ENCODE data around the gene AKAP14.
"Not testable (repeated sequence)": the region's sequence is repeated elsewhere in the genome, so short reads cannot be mapped to it uniquely, and the experiment has no call there.

Gene AKAP14

DNA sequence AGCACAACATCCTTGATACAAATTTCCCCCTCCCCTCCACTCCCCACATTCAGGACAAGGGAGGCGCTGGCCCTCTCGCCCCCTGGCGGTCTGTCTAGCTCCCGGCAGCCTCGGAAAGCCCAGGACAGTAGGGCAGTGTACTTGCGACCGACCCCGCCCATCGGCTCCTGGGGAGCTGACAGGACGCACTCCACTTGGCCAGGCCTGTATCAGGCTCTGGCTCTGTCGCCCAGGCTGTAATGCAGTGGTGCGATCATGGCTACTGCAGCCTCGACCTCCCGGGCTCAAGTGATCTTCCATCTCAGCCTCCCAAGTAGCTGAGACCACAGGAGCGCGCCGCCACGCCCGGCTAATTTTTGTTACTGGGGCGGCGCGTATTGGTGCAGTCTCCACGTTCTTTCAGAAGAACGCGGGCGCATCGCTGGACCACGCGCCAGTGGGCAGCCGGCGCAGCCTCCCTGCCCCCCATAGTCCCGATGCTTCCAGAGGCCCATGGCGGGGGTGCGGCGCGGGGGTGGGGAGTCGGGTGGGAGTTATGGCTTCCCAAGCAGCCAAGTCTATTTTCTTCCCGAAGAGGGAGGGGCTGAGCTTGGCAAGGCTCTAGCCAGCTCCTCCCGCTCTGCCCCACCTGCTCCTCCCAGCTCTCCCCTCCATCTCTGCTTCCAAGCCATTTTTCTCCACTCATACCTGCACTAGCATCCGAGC is 7.8 kb upstream of the AKAP14 start:
- no peaks in the 10 kb centered on the region for H3K9me3 Mint-ChIP-seq
- peaks cover 2% of the 10 kb centered on the region for H3K36me3 Mint-ChIP-seq (ENCODE audit: insufficient read depth)
- peak in 1 of 2 donors; percentile 31 for DNase-seq (ENCODE audit: low spot score in 2 of 2)
- peak overlapping the region; percentile 58 for H3K4me3 Mint-ChIP-seq
- H3K4me1 Mint-ChIP-seq: peaks cover 6% of the 10 kb centered on the region
- H3K27ac Mint-ChIP-seq (ENCODE audit: low read depth): no peak overlapping the region
- ATAC-seq (replicated peaks; ENCODE audit: extremely low read depth, poor library complexity, severe bottlenecking): peak; percentile 52
- no peaks in the 10 kb centered on the region for H3K27me3 Mint-ChIP-seq

DNA sequence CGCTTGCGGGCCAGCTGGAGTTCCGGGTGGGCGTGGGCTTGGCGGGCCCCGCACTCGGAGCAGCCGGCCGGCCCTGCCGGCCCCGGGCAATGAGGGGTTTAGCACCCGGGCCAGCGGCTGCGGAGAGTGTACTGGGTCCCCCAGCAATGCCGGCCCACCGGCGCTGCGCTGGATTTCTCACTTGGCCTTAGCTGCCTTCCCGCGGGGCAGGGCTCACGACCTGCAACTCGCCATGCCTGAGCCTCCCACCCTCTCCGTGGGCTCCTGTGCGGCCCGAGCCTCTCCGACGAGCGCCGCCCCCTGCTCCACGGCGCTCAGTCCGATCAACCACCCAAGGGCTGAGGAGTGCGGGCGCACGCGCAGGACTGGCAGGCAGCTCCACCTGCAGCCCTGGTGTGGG is 5.1 kb upstream of the AKAP14 start:
- not testable (repeated sequence) for ATAC-seq (replicated peaks; ENCODE audit: extremely low read depth, poor library complexity, severe bottlenecking); H3K9me3 Mint-ChIP-seq; H3K27ac Mint-ChIP-seq (ENCODE audit: low read depth); H3K4me3 Mint-ChIP-seq; DNase-seq (ENCODE audit: low spot score in 2 of 2); H3K4me1 Mint-ChIP-seq; H3K27me3 Mint-ChIP-seq; H3K36me3 Mint-ChIP-seq (ENCODE audit: insufficient read depth)

DNA sequence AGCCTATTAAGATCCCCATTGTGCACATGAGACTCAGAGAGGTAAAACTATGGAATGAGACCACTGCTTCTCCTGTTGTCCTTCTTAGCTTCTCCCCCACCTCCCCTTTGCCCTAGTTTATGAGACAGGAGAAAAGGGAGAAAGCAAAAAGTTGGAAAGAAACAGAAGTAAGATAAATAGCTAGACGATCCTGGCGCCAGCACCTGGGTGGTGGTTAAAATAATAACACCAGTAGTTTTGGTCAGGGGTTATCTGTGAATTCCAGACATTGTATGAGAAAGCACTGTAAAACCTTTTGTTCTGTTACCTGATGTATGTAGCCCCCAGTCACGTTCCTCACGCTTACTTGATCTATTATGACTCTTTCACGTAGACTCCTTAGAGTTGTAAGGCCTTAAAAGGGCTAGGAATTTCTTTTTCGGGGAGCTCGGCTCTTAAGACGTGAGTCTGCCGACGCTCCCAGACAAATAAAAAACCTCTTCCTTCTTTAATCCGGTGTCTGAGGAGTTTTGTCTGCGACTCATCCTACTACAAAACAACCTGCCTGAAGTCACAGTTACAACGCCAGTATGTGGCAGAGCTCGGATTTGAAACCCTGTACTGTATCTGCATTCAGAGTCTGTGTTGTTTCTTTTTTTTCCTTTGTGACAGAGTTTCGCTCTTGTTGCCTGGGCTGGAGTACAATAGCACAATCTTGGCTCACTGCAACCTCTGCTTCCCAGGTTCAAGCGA is 3.6 kb upstream of the AKAP14 start:
- H3K27ac Mint-ChIP-seq (ENCODE audit: low read depth); H3K36me3 Mint-ChIP-seq (ENCODE audit: insufficient read depth); H3K27me3 Mint-ChIP-seq; ATAC-seq (replicated peaks; ENCODE audit: extremely low read depth, poor library complexity, severe bottlenecking); H3K4me3 Mint-ChIP-seq; H3K4me1 Mint-ChIP-seq; H3K9me3 Mint-ChIP-seq; DNase-seq (ENCODE audit: low spot score in 2 of 2): not testable (repeated sequence)

DNA sequence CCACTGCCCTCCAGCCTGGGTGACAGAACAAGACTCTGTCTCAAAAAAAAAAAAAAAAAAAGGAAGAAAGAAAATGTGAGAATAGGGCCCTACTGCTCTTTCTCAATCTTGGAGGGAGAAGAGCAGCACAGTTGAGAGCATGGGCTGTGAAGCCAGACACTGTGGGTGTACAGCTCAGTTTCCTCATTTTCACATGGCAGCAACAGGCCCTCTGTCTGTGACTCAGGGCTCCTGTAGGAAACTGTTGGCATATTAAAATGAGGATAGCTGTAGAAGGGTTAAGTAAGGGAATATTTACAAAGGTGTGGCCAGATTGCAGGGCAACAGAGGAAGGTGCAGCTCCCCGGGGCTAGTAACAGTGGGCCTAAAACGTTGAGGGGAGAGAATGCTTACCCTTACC is 3.4 kb downstream of the AKAP14 start:
- DNase-seq (ENCODE audit: low spot score in 2 of 2): no peak
- no peaks in the 10 kb centered on the region for H3K36me3 Mint-ChIP-seq (ENCODE audit: insufficient read depth)
- H3K4me3 Mint-ChIP-seq: no peak overlapping the region
- no peak overlapping the region for H3K27ac Mint-ChIP-seq (ENCODE audit: low read depth)
- H3K4me1 Mint-ChIP-seq: no peaks in the 10 kb centered on the region
- no peaks in the 10 kb centered on the region for H3K27me3 Mint-ChIP-seq
- H3K9me3 Mint-ChIP-seq: no peaks in the 10 kb centered on the region
- no peak for ATAC-seq (replicated peaks; ENCODE audit: extremely low read depth, poor library complexity, severe bottlenecking)

DNA sequence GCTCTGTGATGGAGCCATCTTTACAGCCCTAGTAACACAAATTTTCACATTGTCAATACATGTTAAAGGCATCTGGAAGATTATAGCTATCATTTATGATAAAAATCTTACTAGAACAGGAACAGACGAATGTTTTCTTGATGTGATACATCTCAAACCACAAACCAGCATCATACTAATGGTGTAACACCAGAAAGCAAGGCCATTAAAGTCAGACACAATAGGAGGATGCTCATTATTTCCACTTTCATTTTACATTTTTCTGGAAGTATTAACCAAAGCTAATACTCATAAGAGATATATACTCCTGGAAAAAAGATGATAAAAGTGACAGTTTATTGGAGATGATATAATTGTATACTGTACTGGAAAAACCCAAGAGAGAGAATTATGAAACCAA is 5.3 kb downstream of the AKAP14 start:
- no peak for DNase-seq (ENCODE audit: low spot score in 2 of 2)
- H3K4me1 Mint-ChIP-seq: no peaks in the 10 kb centered on the region
- no peak overlapping the region for H3K27ac Mint-ChIP-seq (ENCODE audit: low read depth)
- ATAC-seq (replicated peaks; ENCODE audit: extremely low read depth, poor library complexity, severe bottlenecking): no peak
- no peaks in the 10 kb centered on the region for H3K27me3 Mint-ChIP-seq
- H3K9me3 Mint-ChIP-seq: no peaks in the 10 kb centered on the region
- H3K36me3 Mint-ChIP-seq (ENCODE audit: insufficient read depth): no peaks in the 10 kb centered on the region
- no peak overlapping the region for H3K4me3 Mint-ChIP-seq

DNA sequence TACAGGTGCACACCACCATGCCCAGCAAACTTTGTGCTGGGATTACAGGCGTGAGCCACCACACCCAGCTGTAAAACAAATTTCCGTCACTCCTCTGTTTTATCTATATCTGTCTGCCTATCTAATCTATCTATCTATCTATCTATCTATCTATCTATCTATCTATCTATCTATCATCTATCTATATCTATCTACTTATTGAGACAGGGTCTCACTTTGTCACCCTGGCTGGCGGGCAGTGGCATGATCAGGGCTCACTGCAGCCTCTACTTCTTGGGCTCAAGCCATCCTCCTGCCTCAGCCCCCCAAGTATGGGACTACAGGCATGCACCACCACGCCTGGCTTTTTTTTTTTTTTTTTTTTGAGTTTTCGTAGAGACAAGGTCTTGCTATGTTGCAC is 20.6 kb downstream of the AKAP14 start:
- DNase-seq (ENCODE audit: low spot score in 2 of 2): no peak
- Mint-ChIP-seq H3K27me3 (no peaks in the 10 kb centered on the region), H3K36me3 (ENCODE audit: insufficient read depth) (no peaks in the 10 kb centered on the region), H3K9me3 (no peaks in the 10 kb centered on the region), H3K4me1 (no peaks in the 10 kb centered on the region), H3K27ac (ENCODE audit: low read depth) (no peak overlapping the region), H3K4me3 (no peak overlapping the region)
- ATAC-seq (replicated peaks; ENCODE audit: extremely low read depth, poor library complexity, severe bottlenecking): no peak

DNA sequence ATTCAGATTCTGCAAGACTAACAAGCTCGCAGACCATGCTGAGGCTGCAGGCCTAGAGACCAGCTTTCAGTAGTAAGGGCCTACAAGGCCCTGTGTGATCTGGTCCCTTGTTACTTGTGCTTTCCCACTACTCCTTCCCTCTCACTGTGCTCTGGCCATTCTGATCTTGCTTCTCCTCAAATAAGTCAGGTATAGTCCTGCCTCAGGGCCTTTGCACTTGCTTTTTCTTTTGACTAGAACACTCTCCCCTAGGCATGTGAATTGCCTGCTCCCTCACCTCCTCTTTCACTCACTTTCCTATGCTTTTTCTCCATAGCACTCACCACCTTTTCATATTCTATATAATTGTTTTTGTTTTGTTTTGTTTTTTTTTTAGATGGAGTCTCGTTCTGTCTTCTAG is 22.2 kb downstream of the AKAP14 start:
- Mint-ChIP-seq H3K36me3 (ENCODE audit: insufficient read depth) (peaks cover 1% of the 10 kb centered on the region), H3K27ac (ENCODE audit: low read depth) (no peak overlapping the region), H3K9me3 (no peaks in the 10 kb centered on the region), H3K27me3 (no peaks in the 10 kb centered on the region), H3K4me3 (no peak overlapping the region), H3K4me1 (no peaks in the 10 kb centered on the region)
- no peak for DNase-seq (ENCODE audit: low spot score in 2 of 2)
- no peak for ATAC-seq (replicated peaks; ENCODE audit: extremely low read depth, poor library complexity, severe bottlenecking)

DNA sequence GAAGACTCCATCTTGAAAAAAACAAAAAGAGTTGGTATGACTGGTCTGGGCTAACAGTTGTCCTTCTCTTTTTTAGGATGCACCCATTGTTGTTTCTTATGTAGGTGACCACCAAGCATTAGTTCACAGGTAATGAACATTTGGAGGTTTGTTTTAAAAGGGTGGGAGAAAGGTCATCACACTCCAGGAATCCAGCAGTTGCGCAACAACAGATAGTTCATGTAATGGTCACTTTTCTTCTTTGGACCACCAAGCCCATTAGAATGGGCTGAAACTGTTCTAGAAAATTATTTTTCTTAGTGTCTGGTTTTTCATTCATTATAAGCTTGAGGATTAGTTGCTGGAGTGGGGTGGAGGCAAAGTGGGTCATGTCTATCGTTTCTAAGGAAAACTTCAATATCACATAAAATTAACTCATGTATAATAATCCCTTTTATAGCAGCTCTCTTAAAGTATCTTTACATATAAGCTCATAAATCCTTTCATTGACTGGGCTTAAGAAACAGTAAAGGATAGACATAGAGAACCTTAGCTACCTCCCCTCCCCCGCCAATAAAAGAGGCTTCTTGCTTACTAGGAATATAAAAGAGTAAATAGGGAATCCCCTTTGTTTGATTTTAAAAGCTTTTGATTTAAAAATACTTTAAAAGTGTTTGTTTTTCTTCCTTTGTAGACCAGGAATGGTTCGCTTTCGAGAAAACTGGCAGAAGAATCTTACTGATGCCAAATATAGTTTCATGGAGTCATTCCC is 24.3 kb downstream of the AKAP14 start:
- no peak overlapping the region for H3K4me3 Mint-ChIP-seq
- no peaks in the 10 kb centered on the region for H3K27me3 Mint-ChIP-seq
- H3K9me3 Mint-ChIP-seq: no peaks in the 10 kb centered on the region
- no peak overlapping the region for H3K27ac Mint-ChIP-seq (ENCODE audit: low read depth)
- no peak for ATAC-seq (replicated peaks; ENCODE audit: extremely low read depth, poor library complexity, severe bottlenecking)
- peaks cover 7% of the 10 kb centered on the region for H3K36me3 Mint-ChIP-seq (ENCODE audit: insufficient read depth)
- no peaks in the 10 kb centered on the region for H3K4me1 Mint-ChIP-seq
- no peak for DNase-seq (ENCODE audit: low spot score in 2 of 2)

DNA sequence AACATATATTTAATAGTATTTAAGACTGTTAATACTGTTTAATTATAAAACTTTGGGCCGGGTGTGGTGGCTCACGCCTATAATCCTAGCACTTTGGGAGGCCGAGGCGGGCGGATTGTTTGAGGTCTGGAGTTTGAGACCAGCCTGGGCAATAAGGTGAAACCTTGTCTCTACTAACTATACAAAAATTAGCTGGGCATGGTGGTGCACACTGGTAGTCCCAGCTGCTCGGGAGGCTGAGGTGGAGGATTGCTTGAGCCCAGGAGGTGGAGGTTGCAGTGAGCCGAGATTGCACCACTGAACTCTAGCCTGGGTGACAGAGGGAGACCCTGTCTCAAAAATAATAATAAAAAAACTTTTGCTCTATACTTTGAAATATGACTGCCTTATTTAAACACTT is 26.7 kb downstream of the AKAP14 start:
- not testable (repeated sequence) for ATAC-seq (replicated peaks; ENCODE audit: extremely low read depth, poor library complexity, severe bottlenecking); H3K4me3 Mint-ChIP-seq; H3K9me3 Mint-ChIP-seq; H3K27me3 Mint-ChIP-seq; H3K27ac Mint-ChIP-seq (ENCODE audit: low read depth); DNase-seq (ENCODE audit: low spot score in 2 of 2); H3K4me1 Mint-ChIP-seq
- peaks cover 23% of the 10 kb centered on the region for H3K36me3 Mint-ChIP-seq (ENCODE audit: insufficient read depth)

DNA sequence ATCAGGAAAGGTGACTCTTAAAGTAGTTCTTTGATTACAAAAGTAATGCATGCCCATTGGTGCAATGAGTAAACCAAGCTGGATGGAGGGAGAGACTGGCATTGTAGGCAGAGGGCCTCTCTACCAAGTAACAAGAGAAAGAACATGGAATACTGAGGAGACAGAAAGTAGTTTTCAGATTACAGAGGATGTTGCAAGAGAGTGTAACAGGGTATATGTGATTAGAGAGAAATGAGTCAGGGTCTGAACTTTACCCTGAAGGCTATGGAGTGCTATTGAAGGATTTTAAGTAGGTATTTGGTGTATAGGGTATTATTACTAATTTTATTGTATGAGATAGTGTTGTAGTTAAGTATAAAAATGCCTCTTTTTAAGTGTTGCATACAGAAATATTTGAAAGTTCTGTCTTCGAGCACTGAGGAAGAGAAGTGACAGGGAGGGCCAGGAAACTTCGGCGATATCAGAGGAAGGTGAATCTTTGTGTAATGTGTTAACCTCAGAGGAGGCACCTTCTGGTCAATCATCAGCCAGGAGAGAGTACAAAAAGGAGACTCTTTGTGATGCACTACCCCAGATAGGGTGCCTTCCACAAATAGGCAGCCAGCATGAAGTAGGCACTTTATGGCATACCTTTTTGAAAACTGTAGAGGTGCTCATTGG is 39.7 kb downstream of the AKAP14 start:
- no peak for DNase-seq (ENCODE audit: low spot score in 2 of 2)
- H3K27ac Mint-ChIP-seq (ENCODE audit: low read depth): no peak overlapping the region
- H3K9me3 Mint-ChIP-seq: no peaks in the 10 kb centered on the region
- H3K4me1 Mint-ChIP-seq: no peaks in the 10 kb centered on the region
- no peak overlapping the region for H3K4me3 Mint-ChIP-seq
- no peaks in the 10 kb centered on the region for H3K27me3 Mint-ChIP-seq
- peaks cover 51% of the 10 kb centered on the region for H3K36me3 Mint-ChIP-seq (ENCODE audit: insufficient read depth)
- no peak for ATAC-seq (replicated peaks; ENCODE audit: extremely low read depth, poor library complexity, severe bottlenecking)

DNA sequence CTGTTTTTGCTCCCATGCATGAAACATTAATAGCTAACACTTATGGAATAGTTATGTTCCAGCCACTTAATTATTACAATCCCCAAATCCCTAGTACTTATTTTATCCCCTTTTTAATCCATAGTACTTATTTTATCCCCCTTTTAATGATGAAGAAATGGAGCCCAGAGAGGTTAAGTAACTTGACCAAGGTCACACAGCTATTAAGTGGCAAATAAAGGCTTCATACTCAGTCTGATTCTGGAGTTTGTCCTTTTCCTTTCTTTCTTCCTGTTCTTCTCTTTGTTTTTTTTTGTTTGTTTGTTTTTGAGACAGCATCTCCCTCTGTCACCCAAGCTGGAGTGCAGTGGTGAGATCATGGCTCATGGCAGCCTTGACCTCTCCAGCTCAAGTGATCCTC is 45.6 kb downstream of the AKAP14 start:
- peaks cover 22% of the 10 kb centered on the region for H3K36me3 Mint-ChIP-seq (ENCODE audit: insufficient read depth)
- H3K4me1 Mint-ChIP-seq: peaks cover 20% of the 10 kb centered on the region
- H3K27ac Mint-ChIP-seq (ENCODE audit: low read depth): no peak overlapping the region
- DNase-seq (ENCODE audit: low spot score in 2 of 2): no peak
- H3K9me3 Mint-ChIP-seq: no peaks in the 10 kb centered on the region
- no peak overlapping the region for H3K4me3 Mint-ChIP-seq
- H3K27me3 Mint-ChIP-seq: no peaks in the 10 kb centered on the region
- no peak for ATAC-seq (replicated peaks; ENCODE audit: extremely low read depth, poor library complexity, severe bottlenecking)

DNA sequence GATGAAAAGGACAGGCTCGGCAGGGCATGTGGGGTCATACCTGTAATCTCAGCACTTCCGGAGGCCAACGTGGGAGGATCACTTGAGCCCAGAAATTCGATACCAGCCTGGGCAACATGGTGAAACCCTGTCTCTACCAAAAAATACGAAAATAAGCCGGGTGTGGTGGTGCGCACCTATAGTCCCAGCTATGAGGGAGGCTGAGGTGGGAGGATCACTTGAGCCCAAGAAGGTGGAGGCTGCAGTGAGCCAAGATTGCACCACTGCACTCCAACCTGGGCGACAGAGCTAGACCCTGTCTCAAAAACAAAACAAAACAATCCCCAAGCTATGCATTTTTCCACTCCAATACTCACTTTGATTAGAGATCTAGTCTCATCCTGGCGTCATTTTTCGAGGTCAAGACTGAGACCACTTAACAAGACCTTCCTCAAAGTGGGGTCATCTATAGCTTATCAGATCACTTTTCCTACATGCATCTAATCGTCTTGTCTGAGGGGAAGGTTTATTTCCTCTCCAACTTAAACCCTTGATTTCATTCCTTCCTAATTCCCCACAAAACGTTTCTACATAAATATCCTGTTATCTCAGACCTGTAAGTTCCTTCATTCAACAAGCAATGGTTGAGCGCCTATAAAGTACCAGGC is 46.6 kb downstream of the AKAP14 start:
- H3K27me3 Mint-ChIP-seq: no peaks in the 10 kb centered on the region
- H3K9me3 Mint-ChIP-seq: no peaks in the 10 kb centered on the region
- H3K4me1 Mint-ChIP-seq: peaks cover 20% of the 10 kb centered on the region
- H3K36me3 Mint-ChIP-seq (ENCODE audit: insufficient read depth): peaks cover 17% of the 10 kb centered on the region
- no peak for DNase-seq (ENCODE audit: low spot score in 2 of 2)
- ATAC-seq (replicated peaks; ENCODE audit: extremely low read depth, poor library complexity, severe bottlenecking): no peak
- peak overlapping the region; percentile 89 for H3K4me3 Mint-ChIP-seq
- H3K27ac Mint-ChIP-seq (ENCODE audit: low read depth): peak overlapping the region; percentile 93

Data from central memory CD8-positive, alpha-beta T cell (primary cell).